Endothelial cell of umbilical vein (primary cell): ENCODE measurements around the gene INPP5A. TPM values are rescaled to one million over a fixed set of nuclear protein-coding genes. Genes with fewer than 3 reads are reported as not detected.

Experiments used
- BruUV-seq: library from RNA; stranded (reverse); fragments of 400-500 nt; replicated peaks from 2 replicates; lab custom pipeline; 2021; lab: Mats Ljungman, UMichigan
- CTCF ChIA-PET: fragments of 300-600, 350-600 bp; sonication (Branson Sonifier 250); formaldehyde crosslinking; loops from one replicate; lab custom pipeline; 2021; ENCODE audit warnings: antibody characterized with exemption, inconsistent platforms; lab: Charles Lee
- POLR2A ChIA-PET: fragments of 300-600, 350-600 bp; sonication (Branson Sonifier 250); formaldehyde crosslinking; loops from one replicate; lab custom pipeline; 2021; ENCODE audit warnings: antibody characterized with exemption, inconsistent platforms; lab: Charles Lee
- DNase-seq: peaks from one replicate; pipeline ENCODE4 v3.0.0-alpha.2; 2011; ENCODE audit warnings: low read depth, low spot score
- FAIRE-seq: peaks from 2 replicates; lab custom pipeline; 2011; peaks lifted over from hg19 to GRCh38; lab: Jason Lieb, UNC
- H2AFZ ChIP-seq: 2 replicates; pipeline ENCODE4 v1.6.0; 2012; ENCODE audit warnings: low read depth, low read length, control low read depth, inconsistent platforms
- H3K27ac ChIP-seq: 2 replicates; pipeline ENCODE4 v1.5.1; 2011; ENCODE audit warnings: low read depth, mild to moderate bottlenecking, control low read depth, low read length, moderate library complexity; ENCODE audit not compliant: insufficient read depth
- H3K27me3 ChIP-seq, 2 experiments: 2 replicates each; pipeline versions ENCODE4 v1.6.0 to v1.6.1; 2011; ENCODE audit warnings: low read length in 2 of 2, mixed read lengths in 1 of 2; ENCODE audit not compliant: control insufficient read depth in 2 of 2, insufficient read depth in 2 of 2
- H3K36me3 ChIP-seq, 2 experiments: 2 replicates in 1 of 2; 3 replicates in 1 of 2; pipeline ENCODE4 v1.5.1; 2011; ENCODE audit warnings: low read length in 2 of 2, mild to moderate bottlenecking in 1 of 2, moderate library complexity in 1 of 2; ENCODE audit not compliant: control insufficient read depth in 2 of 2, insufficient read depth in 2 of 2; ENCODE audit errors: extremely low read depth in 1 of 2
- H3K4me1 ChIP-seq: 3 replicates; pipeline ENCODE4 v1.5.1; 2011; ENCODE audit warnings: mild to moderate bottlenecking, low read length; ENCODE audit not compliant: control insufficient read depth, insufficient read depth; ENCODE audit errors: extremely low read depth
- H3K4me2 ChIP-seq: 2 replicates; pipeline ENCODE4 v1.6.1; 2011; ENCODE audit warnings: low read length, control low read depth, mixed read lengths; ENCODE audit not compliant: insufficient read depth
- H3K4me3 ChIP-seq, 3 experiments: fragments of 200-600 bp in 1 of 3; sonication (generic), shearing (Covaris generic) in 1 of 3; replicated peaks in 1 of 3; 2 replicates each; pipeline ENCODE4 v1.5.1; 2011 to 2016; ENCODE audit warnings: control low read depth in 3 of 3, low read length in 3 of 3, mild to moderate bottlenecking in 2 of 3, inconsistent platforms in 1 of 3, low read depth in 1 of 3, moderate library complexity in 1 of 3; ENCODE audit not compliant: insufficient read depth in 1 of 3
- H3K79me2 ChIP-seq: 2 replicates; pipeline ENCODE4 v1.6.0; 2012; ENCODE audit warnings: low read length, inconsistent platforms; ENCODE audit not compliant: control insufficient read depth, insufficient read depth
- H3K9ac ChIP-seq: replicated peaks from 2 replicates; pipeline ENCODE3; 2011; ENCODE audit warnings: low read length, control low read depth; ENCODE audit not compliant: insufficient read depth; ENCODE audit errors: extremely low read depth
- H3K9me1 ChIP-seq: replicated peaks from 3 replicates; pipeline ENCODE4 v1.6.0; 2011; ENCODE audit warnings: mild to moderate bottlenecking, low read length; ENCODE audit not compliant: control insufficient read depth, insufficient read depth; ENCODE audit errors: extremely low read depth
- H3K9me3 ChIP-seq: replicated peaks from 2 replicates; pipeline ENCODE4 v1.5.1; 2012; ENCODE audit warnings: low read length, inconsistent platforms; ENCODE audit not compliant: control insufficient read depth, insufficient read depth
- H4K20me1 ChIP-seq: replicated peaks from 2 replicates; pipeline ENCODE3; 2011; ENCODE audit warnings: mild to moderate bottlenecking, low read length; ENCODE audit not compliant: control insufficient read depth, insufficient read depth; ENCODE audit errors: extremely low read depth
- CTCF ChIP-seq, 2 donors: IDR thresholded peaks; 1 replicate in 1 of 2; 2 replicates in 1 of 2; pipeline ENCODE4 v1.5.1; 2011; ENCODE audit warnings: low read length in 2 of 2, mild to moderate bottlenecking in 2 of 2, moderate library complexity in 2 of 2, control low read depth in 1 of 2, inconsistent platforms in 1 of 2, low read depth in 1 of 2; ENCODE audit not compliant: insufficient read depth in 1 of 2; ENCODE audit errors: extremely low read depth in 1 of 2
- EZH2 ChIP-seq: IDR thresholded peaks from 2 replicates; pipeline ENCODE4 v1.6.1; 2012; ENCODE audit warnings: borderline replicate concordance, low read depth, mild to moderate bottlenecking, moderate library complexity, low read length, inconsistent platforms; ENCODE audit not compliant: severe bottlenecking
- FOS ChIP-seq: IDR thresholded peaks from 2 replicates; pipeline ENCODE4 v1.6.1; 2011; ENCODE audit warnings: mild to moderate bottlenecking, low read length, moderate library complexity, borderline replicate concordance; ENCODE audit not compliant: insufficient read depth
- GATA2 ChIP-seq: IDR thresholded peaks from 2 replicates; pipeline ENCODE4 v1.7.0; 2011; ENCODE audit warnings: low read depth, mild to moderate bottlenecking, moderate library complexity, mixed read lengths, low read length; ENCODE audit not compliant: insufficient read length, insufficient read depth
- JUN ChIP-seq: IDR thresholded peaks from 2 replicates; pipeline ENCODE4 v1.6.1; 2011; ENCODE audit warnings: borderline replicate concordance, low read depth; ENCODE audit not compliant: insufficient read length, insufficient read depth
- MAX ChIP-seq: IDR thresholded peaks from 2 replicates; pipeline ENCODE4 v1.6.1; 2011; ENCODE audit not compliant: insufficient read depth, insufficient read length
- MYC ChIP-seq: IDR thresholded peaks from one replicate; pipeline ENCODE4 v1.6.1; 2011; ENCODE audit warnings: mild to moderate bottlenecking, low read depth, low read length
- POLR2A ChIP-seq: IDR thresholded peaks from 2 replicates; pipeline ENCODE4 v1.6.1; 2012; ENCODE audit warnings: low read depth, mild to moderate bottlenecking, control low read depth, low read length
- POLR2AphosphoS5 ChIP-seq: IDR thresholded peaks from 2 replicates; pipeline ENCODE4 v1.6.1; 2012; ENCODE audit warnings: low read depth, mild to moderate bottlenecking, control low read depth, low read length, moderate library complexity; ENCODE audit not compliant: insufficient read depth
- dilution Hi-C: fragments of 300-500 bp; cut with MboI; formaldehyde crosslinking; loops from one replicate; pipeline ENCODE4 v1.15.0; 2019; ENCODE audit warnings: low sequenced_read_pairs; ENCODE audit not compliant: extremely low pct_ligation_motif_present
- intact Hi-C: fragments of 100-400 bp; cut with micrococcal nuclease; formaldehyde crosslinking; loops from one replicate; pipeline ENCODE4 v1.10.0; 2022
- polyA plus RNA-seq, 4 experiments: library from polyadenylated mRNA; depleted of rRNA in 3 of 4; stranded (reverse) in 3 of 4; unstranded in 1 of 4; fragments of >200 nt; gene quantifications; 2 replicates each; pipeline versions ENCODE4 v1.2.1 to v1.2.3, GENCODE V29; 2011 to 2012; ENCODE audit warnings: missing spikeins in 1 of 4
- total RNA-seq: library from RNA; stranded (reverse); gene quantifications from 2 replicates; pipeline ENCODE4 v1.2.3, GENCODE V29; 2021

Gene INPP5A
- total and polyA plus RNA-seq, 2 donors (not counting 3 experiments of a cell fraction or from before 2014, with no cell fraction given): 22.9 to 33.2 TPM

- intact Hi-C loops: no loop called here
- Histone ChIP-seq H3K9me1 (no peaks in the 10 kb centered on the region), H4K20me1 (no peaks in the 10 kb centered on the region), H3K9ac (no peak overlapping the region), H3K4me2 (no peak overlapping the region), H3K4me3 (no peak overlapping the region), H3K27ac (no peak overlapping the region), H3K9me3 (no peaks in the 10 kb centered on the region), H3K27me3 (peaks cover 5 to 6% of the 10 kb centered on the region in 2 experiments), H3K4me1 (peaks cover 11% of the 10 kb centered on the region), H3K79me2 (no peaks in the 10 kb centered on the region), H3K36me3 (no peaks in the 10 kb centered on the region), H2AFZ (no peak overlapping the region)
- DNase-seq: no peak
- POLR2A ChIA-PET: no interaction called here
- no peak for FAIRE-seq
- CTCF ChIA-PET: no interaction called here
- no peak for TF ChIP-seq MYC
- no peak for TF ChIP-seq FOS
- TF ChIP-seq CTCF (IDR thresholded peaks at IDR 0.05; ENCODE audit: extremely low read depth in 1 of 2, insufficient read depth in 1 of 2, low read depth in 1 of 2, low read length in 2 of 2): no peak
- no peak for TF ChIP-seq MAX
- TF ChIP-seq JUN: no peak
- no peak for TF ChIP-seq EZH2
- no peak for TF ChIP-seq POLR2A
- TF ChIP-seq POLR2AphosphoS5: no peak
- no peak for TF ChIP-seq GATA2
- dilution Hi-C loops: no loop called here
- no TSS peak for BruUV-seq
These were observed 17.3 kb upstream of the INPP5A start for GRCh38 chr10:132520177-132520811.
